ENCODE data around the gene STAT2. TPM values are rescaled to one million over a fixed set of nuclear protein-coding genes. Genes with fewer than 3 reads are reported as not detected.

Gene STAT2
- total RNA-seq, 1 donor from 2014 or later = 163 TPM

- no peak for DNase-seq (ENCODE audit: low spot score, unreplicated experiment)
- no peak for TF ChIP-seq CTCF (IDR thresholded peaks at IDR 0.05; ENCODE audit: unreplicated experiment)
- Mint-ChIP-seq H3K36me3 (ENCODE audit: insufficient read depth) (peaks cover 3% of the 10 kb centered on the region), H3K4me1 (ENCODE audit: low read depth) (peaks cover 20% of the 10 kb centered on the region), H3K9me3 (ENCODE audit: low read depth) (no peaks in the 10 kb centered on the region), H3K27me3 (no peaks in the 10 kb centered on the region), H3K4me3 (ENCODE audit: low read depth) (peak overlapping the region; percentile 96), H3K27ac (peak overlapping the region; percentile 97)
Measured at GRCh38 chr12:56299308-56299852, 60.5 kb downstream of the STAT2 start.

- Mint-ChIP-seq H3K27me3 (no peaks in the 10 kb centered on the region), H3K9me3 (ENCODE audit: low read depth) (no peaks in the 10 kb centered on the region), H3K36me3 (ENCODE audit: insufficient read depth) (peaks cover 3% of the 10 kb centered on the region), H3K27ac (no peak overlapping the region), H3K4me1 (ENCODE audit: low read depth) (peaks cover 20% of the 10 kb centered on the region), H3K4me3 (ENCODE audit: low read depth) (peak overlapping the region; percentile 96)
- no peak for DNase-seq (ENCODE audit: low spot score, unreplicated experiment)
- TF ChIP-seq CTCF (IDR thresholded peaks at IDR 0.05; ENCODE audit: unreplicated experiment) = no peak
Measured at GRCh38 chr12:56298828-56299227, 61.1 kb downstream of the STAT2 start.

- Mint-ChIP-seq H3K9me3 (ENCODE audit: low read depth) (no peaks in the 10 kb centered on the region), H3K27ac (no peak overlapping the region), H3K27me3 (no peaks in the 10 kb centered on the region), H3K36me3 (ENCODE audit: insufficient read depth) (peaks cover 5% of the 10 kb centered on the region), H3K4me1 (ENCODE audit: low read depth) (peaks cover 20% of the 10 kb centered on the region), H3K4me3 (ENCODE audit: low read depth) (peak overlapping the region; percentile 24)
- no peak for TF ChIP-seq CTCF (IDR thresholded peaks at IDR 0.05; ENCODE audit: unreplicated experiment)
- DNase-seq (ENCODE audit: low spot score, unreplicated experiment) = no peak
Measured at GRCh38 chr12:56297400-56297799, 62.5 kb downstream of the STAT2 start.

- Mint-ChIP-seq H3K36me3 (ENCODE audit: insufficient read depth) (peaks cover 5% of the 10 kb centered on the region), H3K4me3 (ENCODE audit: low read depth) (no peak overlapping the region), H3K9me3 (ENCODE audit: low read depth) (no peaks in the 10 kb centered on the region), H3K4me1 (ENCODE audit: low read depth) (peaks cover 18% of the 10 kb centered on the region), H3K27me3 (no peaks in the 10 kb centered on the region), H3K27ac (no peak overlapping the region)
- no peak for TF ChIP-seq CTCF (IDR thresholded peaks at IDR 0.05; ENCODE audit: unreplicated experiment)
- DNase-seq (ENCODE audit: low spot score, unreplicated experiment) = no peak
Measured at GRCh38 chr12:56296295-56296694, 63.6 kb downstream of the STAT2 start.

- Mint-ChIP-seq H3K4me3 (ENCODE audit: low read depth) (no peak overlapping the region), H3K27ac (no peak overlapping the region), H3K9me3 (ENCODE audit: low read depth) (no peaks in the 10 kb centered on the region), H3K36me3 (ENCODE audit: insufficient read depth) (peaks cover 6% of the 10 kb centered on the region), H3K27me3 (no peaks in the 10 kb centered on the region), H3K4me1 (ENCODE audit: low read depth) (peaks cover 4% of the 10 kb centered on the region)
- DNase-seq (ENCODE audit: low spot score, unreplicated experiment) = no peak
- TF ChIP-seq CTCF (IDR thresholded peaks at IDR 0.05; ENCODE audit: unreplicated experiment) = no peak
Measured at GRCh38 chr12:56293795-56294194, 66.1 kb downstream of the STAT2 start.

Other genes starting within 250 kb of the STAT2 start
- gene RPL41, start 243.5 kb downstream of the STAT2 start, total RNA-seq = 3,912 and 3,916 TPM in 2 replicates
- 12.0 and 13.8 TPM in 2 replicates for gene ZC3H10, start 241.8 kb downstream of the STAT2 start, total RNA-seq
- 102 TPM in 2 replicates for gene ESYT1, start 231.8 kb downstream of the STAT2 start, total RNA-seq
- gene MYL6B, start 207.5 kb downstream of the STAT2 start, total RNA-seq = 169 and 172 TPM in 2 replicates
- 1,155 and 1,178 TPM in 2 replicates for gene MYL6, start 201.7 kb downstream of the STAT2 start, total RNA-seq
- gene SMARCC2, start 170.6 kb downstream of the STAT2 start, total RNA-seq = 202 and 207 TPM in 2 replicates
- gene RNF41, start 138.2 kb downstream of the STAT2 start, total RNA-seq = 50.0 and 50.8 TPM in 2 replicates
- 37.9 and 40.5 TPM in 2 replicates for gene NABP2, start 135.8 kb downstream of the STAT2 start, total RNA-seq
- 62.9 and 65.2 TPM in 2 replicates for gene SLC39A5, start 130.1 kb downstream of the STAT2 start, total RNA-seq
- 60.3 and 64.3 TPM in 2 replicates for gene ANKRD52, start 101.7 kb downstream of the STAT2 start, total RNA-seq
- gene COQ10A, start 93.2 kb downstream of the STAT2 start, total RNA-seq = 23.6 and 24.6 TPM in 2 replicates
- gene CS, start 59.8 kb downstream of the STAT2 start, total RNA-seq = 209 and 216 TPM in 2 replicates
- gene CNPY2, start 44.1 kb downstream of the STAT2 start, total RNA-seq = 225 and 230 TPM in 2 replicates
- gene PAN2, start 26.1 kb downstream of the STAT2 start, total RNA-seq = 69.3 and 73.1 TPM in 2 replicates
- gene IL23A, start 21.2 kb downstream of the STAT2 start, total RNA-seq = 0.67 and 0.89 TPM in 2 replicates
- gene APOF, start 2.8 kb upstream of the STAT2 start, total RNA-seq = not detected in 2 replicates
- 58.0 and 65.5 TPM in 2 replicates for gene TIMELESS, start 89.3 kb upstream of the STAT2 start, total RNA-seq
- gene MIP, start 94.5 kb upstream of the STAT2 start, total RNA-seq = not detected in 2 replicates
- gene SPRYD4, start 108.5 kb upstream of the STAT2 start, total RNA-seq = 4.6 TPM in 2 replicates
- gene GLS2, start 128.1 kb upstream of the STAT2 start, total RNA-seq = 3.1 and 3.8 TPM in 2 replicates
- gene RBMS2, start 161.7 kb upstream of the STAT2 start, total RNA-seq = 54.1 and 65.9 TPM in 2 replicates